ENCODE measurements around the gene DAPP1.
"Not testable (repeated sequence)": the region's sequence is repeated elsewhere in the genome, so short reads cannot be mapped to it uniquely, and the experiment has no call there.

The DAPP1 gene

DNA sequence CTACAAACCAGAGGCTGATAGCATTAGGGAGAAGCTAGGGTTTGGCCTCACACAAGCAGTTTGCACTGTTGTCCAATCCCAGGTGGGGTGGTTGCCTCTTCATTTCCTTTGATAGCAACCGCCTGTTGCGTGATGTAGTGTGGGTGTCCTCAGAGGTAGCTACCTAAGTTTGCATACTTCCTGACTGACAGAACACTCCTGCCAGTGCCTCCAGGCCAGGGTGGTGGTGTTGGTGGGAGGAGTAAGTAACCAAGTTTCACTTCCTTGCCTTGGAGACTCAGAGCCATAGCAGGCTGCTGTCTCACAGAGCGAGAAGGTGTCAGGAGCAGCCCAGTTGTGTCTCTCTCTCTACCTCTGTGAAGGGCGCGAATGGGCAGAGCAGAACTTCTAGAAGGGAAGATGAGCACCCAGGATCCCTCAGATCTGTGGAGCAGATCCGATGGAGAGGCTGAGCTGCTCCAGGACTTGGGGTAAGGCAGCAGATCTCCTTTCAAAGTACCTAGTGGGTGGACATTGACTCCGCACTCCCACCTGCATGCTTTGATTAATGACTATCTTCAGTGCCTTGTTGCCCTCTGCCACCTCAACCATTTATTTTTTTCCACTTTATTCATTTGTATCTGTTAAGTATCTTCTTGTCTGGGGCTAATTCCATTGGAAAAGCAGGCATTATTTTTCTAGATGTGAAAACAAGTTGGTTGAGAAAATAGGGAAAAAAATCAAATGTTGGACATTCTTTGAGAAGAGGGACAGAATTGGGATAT lies at the start of gene DAPP1:
DAPP1 (plus strand) TSS at position 283 of the 764 bp plus-strand sequence; CDS start at position 370, 87 bp downstream.
- peak; percentile 69 for DNase-seq (ENCODE audit: low read depth)

- not testable (repeated sequence) for DNase-seq (ENCODE audit: low read depth)
Observed at GRCh38 chr4:99770842-99771241, 45.8 kb upstream of the DAPP1 start.

- DNase-seq (ENCODE audit: low read depth) = no peak
Observed at GRCh38 chr4:99783940-99784339, 32.7 kb upstream of the DAPP1 start.

DNA sequence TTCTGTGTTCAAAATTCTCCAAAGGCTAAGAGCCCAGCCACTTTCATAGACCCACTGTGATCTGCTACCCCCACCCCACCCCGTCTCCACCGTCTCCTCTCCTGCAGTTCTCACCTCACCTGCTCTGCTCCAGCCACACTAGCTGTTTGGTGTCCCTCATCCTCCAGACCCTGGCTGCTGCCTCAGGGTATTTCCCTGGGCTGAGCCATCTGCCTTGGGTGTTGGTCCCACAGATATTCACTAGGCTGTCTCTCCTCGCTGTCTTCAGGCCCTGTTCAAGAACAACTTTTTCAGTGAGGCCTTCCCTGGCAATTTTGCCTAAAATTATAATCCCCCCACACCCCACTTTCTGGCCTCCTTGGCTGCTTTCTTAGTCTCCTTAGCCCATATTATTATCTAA lies 31.8 kb upstream of the DAPP1 start:
- no peak for DNase-seq (ENCODE audit: low read depth)

- no peak for DNase-seq (ENCODE audit: low read depth)
Observed at GRCh38 chr4:99790796-99791617, 25.6 kb upstream of the DAPP1 start.

GRCh38 chr4:99800332-99801004 lies 16.2 kb upstream of the DAPP1 start:
- DNase-seq (ENCODE audit: low read depth) = no peak

- no peak for DNase-seq (ENCODE audit: low read depth)
Observed at GRCh38 chr4:99801005-99801699, 15.5 kb upstream of the DAPP1 start.

GRCh38 chr4:99803566-99804101 lies 13.0 kb upstream of the DAPP1 start:
- DNase-seq (ENCODE audit: low read depth) = no peak

DNA sequence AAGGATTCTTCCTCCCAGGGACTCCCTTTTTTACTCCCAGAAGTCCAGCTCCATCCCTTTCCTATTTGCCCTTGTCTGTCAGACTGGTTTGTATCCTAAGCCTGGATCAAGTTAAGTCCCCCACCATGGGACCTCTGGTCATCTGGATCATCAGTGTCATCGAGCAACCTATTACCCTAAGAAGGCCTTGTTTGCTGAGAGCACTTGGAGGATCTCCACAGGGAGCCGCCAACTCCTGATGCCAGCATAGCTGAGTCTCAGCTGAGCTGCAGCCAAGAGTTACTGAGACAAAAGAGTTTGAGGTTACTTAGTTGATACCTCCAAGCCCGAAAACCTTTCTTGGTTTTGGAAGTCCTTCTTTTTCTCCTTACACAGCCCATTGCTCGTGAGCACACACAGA lies 10.1 kb upstream of the DAPP1 start:
- no peak for DNase-seq (ENCODE audit: low read depth)

DNA sequence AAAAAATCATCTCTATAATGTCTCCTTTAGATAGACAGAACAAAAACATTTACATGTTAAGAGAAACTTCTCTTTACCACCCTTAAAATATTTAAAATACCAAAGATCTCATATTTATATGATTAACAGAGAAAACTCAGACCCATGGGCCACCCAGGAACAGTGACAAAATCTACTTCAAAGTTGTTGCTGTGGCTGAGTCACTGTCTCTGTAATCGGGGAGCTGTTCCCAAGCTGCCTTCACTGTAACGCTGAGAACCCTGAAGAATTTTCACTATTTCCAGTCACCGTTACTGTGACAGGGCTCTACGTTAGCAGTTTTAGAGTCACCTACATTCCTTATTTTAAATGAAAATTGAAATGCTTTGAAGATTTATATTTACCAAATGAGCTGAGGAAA lies 9.0 kb upstream of the DAPP1 start:
- DNase-seq (ENCODE audit: low read depth) = no peak

GRCh38 chr4:99808260-99808857 lies 8.3 kb upstream of the DAPP1 start:
- peak; percentile 32 for DNase-seq (ENCODE audit: low read depth)

DNA sequence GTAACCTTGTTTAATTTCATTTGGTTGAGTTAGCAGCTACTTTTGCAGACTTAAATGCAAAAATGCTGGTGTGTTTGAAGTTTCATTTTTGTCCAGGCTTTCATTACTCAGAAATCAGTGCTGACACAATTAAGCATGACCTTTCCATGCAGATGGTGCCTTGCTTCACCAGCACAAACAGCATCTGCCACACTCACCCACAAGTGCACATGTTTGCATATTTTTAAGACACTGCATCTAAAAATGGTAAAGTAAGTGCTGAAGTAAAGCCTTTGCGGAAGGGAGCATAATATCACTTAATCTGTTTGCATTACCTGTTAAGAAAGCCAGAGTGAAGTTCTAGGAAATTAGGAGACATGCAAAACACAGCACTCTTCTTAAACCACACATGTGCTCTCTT lies 7.3 kb upstream of the DAPP1 start:
- no peak for DNase-seq (ENCODE audit: low read depth)

DNA sequence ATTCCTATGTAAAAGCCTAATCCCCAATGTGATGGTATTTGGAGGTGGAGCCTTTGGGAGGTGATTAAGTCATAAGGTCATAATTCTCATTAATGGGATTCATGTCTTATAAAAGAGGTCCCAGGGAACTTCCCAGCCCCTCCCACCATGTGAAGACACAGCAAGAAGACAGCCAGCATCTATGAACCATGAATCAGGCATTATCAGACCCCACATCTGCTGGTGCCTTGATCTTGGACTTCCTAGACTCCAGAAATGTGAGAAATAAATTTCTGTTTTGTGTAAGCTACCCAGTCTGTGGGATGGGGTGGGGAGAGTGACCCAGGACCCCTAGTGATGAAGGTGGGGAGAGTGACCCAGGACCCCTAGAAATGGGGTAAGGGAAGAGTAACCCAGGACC lies 6.1 kb upstream of the DAPP1 start:
- DNase-seq (ENCODE audit: low read depth) = no peak

GRCh38 chr4:99811117-99811516 lies 5.5 kb upstream of the DAPP1 start:
- DNase-seq (ENCODE audit: low read depth) = no peak

GRCh38 chr4:99811850-99812249 lies 4.8 kb upstream of the DAPP1 start:
- no peak for DNase-seq (ENCODE audit: low read depth)

GRCh38 chr4:99815597-99816011 lies 1.0 kb upstream of the DAPP1 start:
- DNase-seq (ENCODE audit: low read depth) = no peak

DNA sequence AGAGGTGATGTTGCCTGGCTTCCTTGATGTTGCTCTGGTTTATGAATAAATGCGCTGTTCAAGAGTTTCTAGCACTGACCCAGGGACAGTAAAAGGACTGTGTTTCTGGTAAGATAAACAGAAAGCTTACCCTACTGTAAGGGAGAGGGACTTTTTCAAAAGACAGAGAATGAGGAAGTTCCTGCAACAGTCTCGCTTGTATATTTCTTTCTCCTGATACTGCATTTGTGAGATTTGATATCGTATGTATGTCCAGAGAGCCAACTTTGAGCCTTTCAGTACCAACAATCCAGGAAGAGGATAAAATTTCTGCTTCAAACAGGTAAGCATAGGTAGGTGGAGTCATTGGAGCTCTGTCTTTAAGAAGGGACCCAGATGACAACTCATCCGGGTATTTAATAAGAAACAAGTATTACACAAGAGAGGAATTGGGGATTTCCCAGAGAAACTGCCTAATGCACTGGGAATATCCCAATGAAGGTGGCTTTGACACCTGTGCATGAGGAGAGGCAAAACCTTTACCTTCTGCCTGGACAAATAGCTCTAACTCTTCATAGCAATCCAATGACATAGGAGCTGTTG lies 773 bp downstream of the DAPP1 start:
- no peak for DNase-seq (ENCODE audit: low read depth)

DNA sequence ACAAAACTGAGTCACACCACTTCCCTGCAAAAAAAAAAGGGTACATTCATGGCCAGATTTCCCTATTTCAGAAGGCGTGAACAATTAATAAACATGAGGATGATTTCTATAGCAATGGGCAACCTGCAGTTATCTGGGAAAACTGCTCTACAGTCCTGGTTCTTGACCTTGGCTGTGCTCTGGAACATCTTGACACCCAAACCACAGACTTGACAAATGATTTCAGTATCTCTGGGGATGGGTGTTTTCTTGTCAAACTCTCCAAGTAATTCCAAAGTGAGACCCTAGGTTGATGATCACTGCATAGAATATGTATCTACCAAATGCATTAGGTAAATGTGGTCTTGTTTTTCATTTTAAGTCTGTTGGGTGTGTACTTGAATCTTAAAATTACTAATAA lies 2.0 kb downstream of the DAPP1 start:
- DNase-seq (ENCODE audit: low read depth) = no peak

- no peak for DNase-seq (ENCODE audit: low read depth)
Observed at GRCh38 chr4:99821918-99822503, 5.4 kb downstream of the DAPP1 start.

- no peak for DNase-seq (ENCODE audit: low read depth)
Observed at GRCh38 chr4:99822734-99823133, 6.1 kb downstream of the DAPP1 start.
